Adipocyte (in vitro differentiated cells): ENCODE results near the gene TMEM8B.
"Not testable (repeated sequence)": the region's sequence is repeated elsewhere in the genome, so short reads cannot be mapped to it uniquely, and the experiment has no call there.

Experiments used
- DNase-seq: peaks from one replicate; pipeline ENCODE4 v3.0.0-alpha.2; 2015; ENCODE audit warnings: low read depth
- H3K27me3 ChIP-seq: replicated peaks from 2 replicates; pipeline ENCODE4 v1.7.0; 2013; ENCODE audit warnings: mild to moderate bottlenecking, low read length, moderate library complexity; ENCODE audit not compliant: control insufficient read depth, insufficient read depth
- H3K36me3 ChIP-seq: 2 replicates; pipeline ENCODE4 v1.7.0; 2013; ENCODE audit warnings: low read length, mild to moderate bottlenecking, moderate library complexity; ENCODE audit not compliant: control insufficient read depth, insufficient read depth, severe bottlenecking
- H3K4me1 ChIP-seq: 2 replicates; pipeline ENCODE4 v1.7.0; 2013; ENCODE audit warnings: mild to moderate bottlenecking, low read length, moderate library complexity; ENCODE audit not compliant: control insufficient read depth, insufficient read depth
- H3K4me3 ChIP-seq: 2 replicates; pipeline ENCODE4 v1.7.0; 2013; ENCODE audit warnings: mild to moderate bottlenecking, low read length, moderate library complexity
- H3K9ac ChIP-seq: 2 replicates; pipeline ENCODE4 v1.7.0; 2013; ENCODE audit warnings: mild to moderate bottlenecking, low read length, moderate library complexity
- H3K9me3 ChIP-seq: 2 replicates; pipeline ENCODE4 v1.7.0; 2013; ENCODE audit warnings: mild to moderate bottlenecking, low read length, moderate library complexity; ENCODE audit not compliant: control insufficient read depth

The TMEM8B gene

GRCh38 chr9:35909687-35910612 lies 80.9 kb downstream of the TMEM8B start:
- no peak for DNase-seq
- Histone ChIP-seq H3K9me3 (no peaks in the 10 kb centered on the region), H3K9ac (peak overlapping the region; percentile 100), H3K27me3 (no peaks in the 10 kb centered on the region), H3K4me3 (peak overlapping the region; percentile 79), H3K36me3 (no peaks in the 10 kb centered on the region), H3K4me1 (peaks cover 64% of the 10 kb centered on the region)

- Histone ChIP-seq H3K4me1 (peaks cover 55% of the 10 kb centered on the region), H3K36me3 (no peaks in the 10 kb centered on the region), H3K9me3 (no peaks in the 10 kb centered on the region), H3K4me3 (no peak overlapping the region), H3K27me3 (no peaks in the 10 kb centered on the region), H3K9ac (peak overlapping the region; percentile 100)
- peak; percentile 57 for DNase-seq
Observed at GRCh38 chr9:35910613-35911359, 81.8 kb downstream of the TMEM8B start.

- no peaks in the 10 kb centered on the region for H3K27me3 ChIP-seq
- H3K4me1 ChIP-seq, result peaks cover 48% of the 10 kb centered on the region
- H3K9me3 ChIP-seq, result no peaks in the 10 kb centered on the region
- no peaks in the 10 kb centered on the region for H3K36me3 ChIP-seq
- H3K9ac ChIP-seq, result peak overlapping the region; percentile 100
- H3K4me3 ChIP-seq, result no peak overlapping the region
- no peak for DNase-seq
Observed at GRCh38 chr9:35911690-35912089, 82.7 kb downstream of the TMEM8B start.

- DNase-seq, result no peak
- no peak overlapping the region for H3K9ac ChIP-seq
- no peaks in the 10 kb centered on the region for H3K27me3 ChIP-seq
- H3K9me3 ChIP-seq, result no peaks in the 10 kb centered on the region
- H3K36me3 ChIP-seq, result no peaks in the 10 kb centered on the region
- H3K4me1 ChIP-seq, result peaks cover 38% of the 10 kb centered on the region
- H3K4me3 ChIP-seq, result no peak overlapping the region
Observed at GRCh38 chr9:35912791-35913400, 83.9 kb downstream of the TMEM8B start.

- not testable (repeated sequence) for DNase-seq, H3K4me3 ChIP-seq
Observed at GRCh38 chr9:35913429-35913828, 84.4 kb downstream of the TMEM8B start.

GRCh38 chr9:35914301-35914807 lies 85.3 kb downstream of the TMEM8B start:
- Histone ChIP-seq H3K4me1 (peaks cover 24% of the 10 kb centered on the region), H3K9me3 (no peaks in the 10 kb centered on the region), H3K9ac (no peak overlapping the region), H3K27me3 (no peaks in the 10 kb centered on the region), H3K4me3 (no peak overlapping the region), H3K36me3 (no peaks in the 10 kb centered on the region)
- no peak for DNase-seq

More at GRCh38 chr9:35913429-35913828, 84.4 kb downstream of the TMEM8B start:
- not testable (repeated sequence) for H3K27me3 ChIP-seq, H3K9me3 ChIP-seq, H3K9ac ChIP-seq, H3K36me3 ChIP-seq
- H3K4me1 ChIP-seq, result peaks cover 33% of the 10 kb centered on the region
